GM18502 (cell line): Measurements from ENCODE around the gene SLCO4A1.

Experiments used
- ATAC-seq: cut with Tn5 transposase; IDR thresholded peaks from one replicate; pipeline ENCODE4 v1.9.1; 2021; ENCODE audit warnings: mild to moderate bottlenecking; ENCODE audit not compliant: unreplicated experiment, poor library complexity

The SLCO4A1 gene, protein sequence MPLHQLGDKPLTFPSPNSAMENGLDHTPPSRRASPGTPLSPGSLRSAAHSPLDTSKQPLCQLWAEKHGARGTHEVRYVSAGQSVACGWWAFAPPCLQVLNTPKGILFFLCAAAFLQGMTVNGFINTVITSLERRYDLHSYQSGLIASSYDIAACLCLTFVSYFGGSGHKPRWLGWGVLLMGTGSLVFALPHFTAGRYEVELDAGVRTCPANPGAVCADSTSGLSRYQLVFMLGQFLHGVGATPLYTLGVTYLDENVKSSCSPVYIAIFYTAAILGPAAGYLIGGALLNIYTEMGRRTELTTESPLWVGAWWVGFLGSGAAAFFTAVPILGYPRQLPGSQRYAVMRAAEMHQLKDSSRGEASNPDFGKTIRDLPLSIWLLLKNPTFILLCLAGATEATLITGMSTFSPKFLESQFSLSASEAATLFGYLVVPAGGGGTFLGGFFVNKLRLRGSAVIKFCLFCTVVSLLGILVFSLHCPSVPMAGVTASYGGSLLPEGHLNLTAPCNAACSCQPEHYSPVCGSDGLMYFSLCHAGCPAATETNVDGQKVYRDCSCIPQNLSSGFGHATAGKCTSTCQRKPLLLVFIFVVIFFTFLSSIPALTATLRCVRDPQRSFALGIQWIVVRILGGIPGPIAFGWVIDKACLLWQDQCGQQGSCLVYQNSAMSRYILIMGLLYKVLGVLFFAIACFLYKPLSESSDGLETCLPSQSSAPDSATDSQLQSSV

DNA sequence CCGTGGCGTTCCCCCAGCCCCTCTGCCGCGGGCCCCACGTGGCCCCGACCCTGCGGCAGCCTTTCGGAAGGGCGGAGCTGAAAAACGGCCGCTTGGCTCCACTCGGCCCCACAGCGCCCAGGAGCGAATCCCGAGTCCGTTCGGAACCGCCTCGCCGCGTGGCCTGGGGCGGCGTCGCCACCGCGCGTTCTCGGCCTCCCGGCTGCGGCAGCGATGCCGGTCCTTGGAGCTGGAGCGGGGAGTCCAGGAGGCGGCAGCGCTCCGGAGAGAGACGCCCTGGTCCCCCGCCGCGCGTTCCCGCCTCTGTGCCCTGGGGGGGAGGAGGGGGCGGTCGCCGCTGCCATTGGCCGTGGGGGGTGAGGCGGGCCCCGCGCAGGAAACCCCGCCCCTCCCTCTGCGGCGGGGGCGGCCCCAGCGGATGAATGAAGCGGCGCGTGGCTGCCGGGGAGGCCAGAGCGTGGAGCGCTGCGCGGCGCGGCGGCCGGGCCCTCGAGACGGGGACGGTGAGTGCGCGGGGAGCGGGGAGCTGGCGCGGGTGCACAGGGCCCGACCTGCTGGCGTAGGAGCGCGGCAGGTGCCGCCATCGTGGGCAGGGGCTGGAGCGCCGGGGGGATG lies at the start of gene SLCO4A1:
Gene SLCO4A1 (plus strand): TSS at position 453 of the 615 bp plus-strand sequence. CDS start 13,952 bp downstream, outside the sequence.
- ATAC-seq: peak; percentile 61

DNA sequence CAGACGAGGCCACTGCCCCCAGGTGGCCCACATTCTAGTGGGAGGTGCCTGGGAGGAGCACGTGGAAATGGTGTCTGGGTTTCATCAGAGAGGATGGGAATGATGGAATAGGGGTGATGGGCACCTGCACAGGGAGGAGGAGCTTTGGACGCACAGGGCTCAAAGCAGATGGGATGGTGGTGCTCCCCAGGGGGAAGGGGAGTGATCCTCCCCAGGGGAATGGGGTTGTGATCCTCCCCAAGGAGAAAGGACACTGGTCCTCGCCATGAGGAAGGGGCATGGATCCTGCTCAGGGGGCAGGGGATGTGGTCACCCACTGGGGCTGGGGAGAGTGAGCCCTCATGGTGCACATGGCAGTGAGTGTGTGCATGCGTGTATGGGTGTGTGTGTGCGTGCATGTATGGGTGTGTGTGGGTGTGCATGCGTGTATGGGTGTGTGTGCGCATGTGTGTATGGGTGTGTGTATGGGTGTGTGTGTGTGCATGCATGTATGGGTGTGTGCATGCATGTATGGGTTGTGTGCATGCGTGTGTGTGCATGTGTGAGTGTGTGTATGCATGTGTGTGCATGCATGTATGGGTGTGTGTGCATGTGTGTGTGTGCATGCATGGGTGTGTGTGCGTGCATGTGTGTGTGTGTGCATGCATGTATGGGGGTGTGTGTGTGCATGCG lies 49.7 kb upstream of the SLCO4A1 start:
- ATAC-seq: no peak

DNA sequence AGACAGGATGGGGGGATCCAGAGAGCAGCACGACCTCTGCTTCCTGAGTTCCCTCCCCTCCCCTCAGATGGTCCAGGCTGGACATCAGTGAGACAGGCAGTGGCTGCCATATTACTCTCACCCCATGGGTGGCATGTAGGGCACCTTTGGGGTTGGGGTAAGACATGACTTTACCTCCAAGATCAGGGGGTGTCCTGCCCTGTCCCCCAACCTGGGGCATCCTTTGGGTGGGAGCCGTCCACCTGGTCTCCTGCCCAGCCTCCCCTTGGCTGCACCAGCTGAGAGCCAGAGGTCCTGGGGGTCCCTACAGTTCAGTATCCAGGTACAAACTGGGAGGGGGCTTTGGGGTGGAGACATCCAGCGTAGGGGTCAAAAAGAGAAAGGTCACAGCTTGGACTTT lies 48.7 kb upstream of the SLCO4A1 start:
- no peak for ATAC-seq

DNA sequence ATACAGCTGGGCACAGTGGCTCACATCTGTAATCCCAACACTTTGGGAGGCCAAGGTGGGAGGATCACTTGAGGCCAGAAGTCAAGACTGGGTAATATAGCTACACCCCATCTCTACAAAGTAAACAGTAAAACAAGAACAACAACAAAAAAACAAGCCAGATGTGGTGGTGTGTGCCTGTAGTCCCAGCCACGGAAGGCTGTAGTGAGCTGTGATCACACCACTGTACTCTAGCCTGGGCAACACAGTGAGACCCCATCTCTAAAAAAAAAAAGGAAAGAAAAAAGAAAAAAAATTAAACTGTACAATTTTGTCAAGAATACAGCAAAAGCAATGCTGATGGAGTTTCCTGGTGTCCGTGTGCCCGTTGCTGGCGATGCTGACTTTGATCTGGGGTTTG lies 47.2 kb upstream of the SLCO4A1 start:
- no peak for ATAC-seq

DNA sequence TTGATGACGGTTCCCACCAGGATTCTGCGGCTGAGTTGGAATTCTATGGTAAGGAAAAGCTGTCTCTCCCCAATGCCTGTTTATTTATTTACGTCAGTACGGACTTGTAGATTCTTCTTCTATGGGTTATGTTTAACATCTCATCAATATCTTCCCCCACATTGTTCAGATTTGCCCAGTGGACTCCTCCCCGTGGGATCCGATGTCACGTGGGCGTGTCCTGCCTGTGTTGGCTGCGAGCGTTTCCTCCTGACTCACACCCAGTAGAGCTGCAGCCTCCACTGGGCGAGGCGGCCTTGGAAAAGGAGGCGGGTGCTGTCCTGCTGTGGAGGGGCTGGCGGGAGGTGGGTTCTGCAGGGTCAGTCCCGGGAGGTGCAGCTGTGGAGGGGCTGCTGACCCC lies 46.8 kb upstream of the SLCO4A1 start:
- no peak for ATAC-seq

DNA sequence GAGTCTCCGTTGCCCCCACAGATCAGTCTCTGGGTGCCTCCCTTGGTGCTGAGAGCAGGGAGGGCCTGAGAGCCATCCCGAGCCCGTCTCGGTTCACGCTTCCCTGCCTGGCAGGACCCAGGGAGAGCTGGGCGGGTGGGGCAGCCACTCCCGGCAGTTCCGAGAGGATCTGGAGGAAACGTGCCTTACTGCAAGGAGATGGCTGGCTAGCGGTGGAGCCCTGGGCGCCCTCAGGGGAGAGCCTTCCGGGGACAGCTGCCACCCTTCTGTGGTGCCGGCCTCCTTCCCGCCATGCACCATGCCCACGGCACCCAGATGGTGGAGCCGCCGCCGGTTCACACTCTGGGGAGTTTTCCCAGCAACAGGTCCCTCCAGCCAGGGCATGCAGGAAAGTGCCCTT lies 45.8 kb upstream of the SLCO4A1 start:
- no peak for ATAC-seq

DNA sequence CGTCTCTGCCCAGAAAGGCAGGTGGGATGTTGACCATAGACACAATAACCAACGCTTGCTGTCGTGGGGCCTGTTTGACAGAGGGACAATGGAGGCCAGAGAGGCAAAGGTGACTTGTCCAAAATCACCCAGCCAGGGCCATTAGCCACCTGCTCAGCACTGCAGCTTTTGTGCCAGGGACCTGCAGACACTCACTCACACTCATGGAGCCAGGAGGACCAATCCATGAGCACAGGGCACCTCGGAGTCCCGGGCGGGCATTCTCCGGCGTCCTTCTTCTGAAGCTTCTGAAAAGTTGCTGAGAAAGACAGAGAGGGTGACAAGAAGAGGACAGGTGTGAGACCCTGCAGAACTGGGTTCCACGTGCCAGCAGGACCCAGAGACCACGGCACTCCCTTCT lies 45.4 kb upstream of the SLCO4A1 start:
- no peak for ATAC-seq

DNA sequence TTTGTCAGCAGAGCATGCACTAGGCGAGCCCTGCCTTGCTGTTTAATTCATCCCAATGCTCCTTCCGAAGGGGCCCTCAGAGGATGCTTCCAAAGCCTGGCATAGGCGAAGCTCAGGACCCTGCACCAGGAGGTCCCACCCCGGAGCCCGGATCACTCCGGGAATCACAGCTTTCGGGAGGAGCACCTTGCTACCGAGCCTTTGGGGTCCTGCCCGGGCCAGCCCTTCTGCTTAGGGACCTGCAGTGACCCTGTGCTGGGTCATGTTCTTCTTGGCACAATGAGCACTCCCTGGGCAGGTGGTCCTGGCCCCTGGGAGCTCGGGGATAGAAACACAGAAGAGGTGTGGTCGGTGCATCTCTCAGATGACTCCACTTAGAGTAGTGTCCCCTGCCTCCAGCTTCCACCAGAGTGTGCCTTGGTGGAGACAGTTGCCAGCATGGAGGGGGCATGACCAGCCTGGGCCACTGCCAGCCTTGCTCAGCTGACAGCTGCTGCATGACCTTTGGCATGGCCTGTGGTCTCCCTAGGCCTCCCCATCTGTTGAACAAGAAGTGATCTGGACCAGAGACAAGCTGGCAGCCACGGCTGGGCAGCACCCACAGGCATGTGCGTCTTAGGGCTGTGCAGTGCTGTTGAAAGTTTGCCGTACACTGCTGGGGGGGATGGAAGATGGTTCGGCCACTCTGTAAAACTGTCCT lies 44.7 kb upstream of the SLCO4A1 start:
- ATAC-seq: no peak

DNA sequence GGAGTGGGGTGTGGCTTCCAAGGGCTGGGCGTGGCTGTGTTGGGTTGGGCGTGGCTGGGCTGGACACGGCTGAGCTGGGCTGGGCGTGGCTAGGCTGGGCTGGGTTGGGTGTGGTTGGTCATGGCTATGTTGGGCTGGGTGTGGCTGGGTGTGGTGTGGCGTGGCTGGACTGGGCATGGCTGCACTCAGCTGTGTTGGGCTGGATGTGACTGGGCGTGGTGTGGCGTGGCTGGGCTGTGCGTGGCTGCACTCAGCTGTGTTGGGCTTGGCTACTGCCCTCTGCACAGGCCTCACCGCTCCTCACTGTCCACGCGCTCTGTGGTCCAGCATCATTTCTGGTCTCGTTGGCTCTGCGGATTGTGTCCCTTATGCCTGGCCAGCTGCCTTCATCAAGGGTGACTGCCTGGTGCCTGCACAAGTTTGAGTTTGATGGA lies 43.5 kb upstream of the SLCO4A1 start:
- ATAC-seq: no peak

DNA sequence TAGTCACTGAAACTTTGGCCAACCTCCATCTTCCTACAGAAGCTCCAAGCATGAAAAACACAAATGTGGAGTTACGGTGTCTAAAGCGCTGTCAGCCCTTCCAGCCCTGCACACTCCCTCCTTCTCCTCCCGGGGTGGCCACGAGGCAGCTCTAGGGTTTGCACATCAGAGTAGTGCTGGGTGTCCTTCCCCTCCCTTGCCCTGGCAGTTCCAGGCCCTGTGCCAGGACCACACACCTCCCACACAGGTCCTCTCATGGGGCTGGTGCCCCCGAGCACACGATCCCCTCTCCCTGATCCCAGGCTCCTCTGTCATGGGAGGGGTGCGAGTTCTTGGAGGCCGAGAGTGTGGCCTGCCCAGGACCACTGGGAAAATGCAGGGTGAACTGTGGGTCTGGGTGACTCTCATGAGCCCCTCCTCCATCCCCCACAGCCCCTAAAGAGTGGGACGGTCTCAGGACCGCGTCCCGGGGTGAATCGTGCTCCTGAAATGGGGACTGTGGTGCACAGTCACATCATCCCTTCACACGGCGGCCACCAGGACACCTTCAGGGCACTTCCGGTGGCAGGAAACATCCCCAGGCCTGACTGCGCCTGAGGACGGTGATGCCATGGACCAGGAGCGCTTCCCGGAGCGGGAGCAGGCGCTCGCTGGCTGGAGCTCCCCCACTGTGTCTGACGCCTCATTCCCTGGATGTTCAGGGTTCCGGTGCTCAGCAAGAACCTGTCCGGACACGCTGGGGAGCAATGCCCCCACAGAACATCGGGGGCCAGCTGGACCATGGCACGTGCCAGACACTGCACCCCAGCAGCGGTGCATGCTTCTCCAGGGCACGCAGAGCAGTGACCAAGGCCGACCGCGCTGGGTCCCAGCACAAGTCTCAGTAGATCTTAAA lies 42.8 kb upstream of the SLCO4A1 start:
- ATAC-seq: no peak

DNA sequence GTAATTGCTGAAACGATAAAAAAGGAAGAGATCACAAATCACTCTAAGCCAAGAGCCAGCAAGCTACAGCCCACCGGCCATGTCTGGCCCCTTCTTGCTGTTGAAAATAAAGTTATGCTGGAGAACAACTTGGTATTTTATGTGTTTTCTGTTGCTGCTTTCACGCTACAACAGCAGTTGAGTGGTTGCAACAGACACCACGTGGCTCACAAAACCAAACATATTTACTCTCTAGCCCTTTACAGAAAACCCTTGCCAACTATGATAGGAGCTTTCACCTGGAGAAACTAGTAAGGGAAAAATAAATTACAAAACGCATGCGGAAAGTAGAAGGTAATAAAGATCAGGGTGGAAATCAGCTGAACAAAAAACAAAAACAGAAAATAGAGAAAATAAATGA lies 41.1 kb upstream of the SLCO4A1 start:
- ATAC-seq: no peak

DNA sequence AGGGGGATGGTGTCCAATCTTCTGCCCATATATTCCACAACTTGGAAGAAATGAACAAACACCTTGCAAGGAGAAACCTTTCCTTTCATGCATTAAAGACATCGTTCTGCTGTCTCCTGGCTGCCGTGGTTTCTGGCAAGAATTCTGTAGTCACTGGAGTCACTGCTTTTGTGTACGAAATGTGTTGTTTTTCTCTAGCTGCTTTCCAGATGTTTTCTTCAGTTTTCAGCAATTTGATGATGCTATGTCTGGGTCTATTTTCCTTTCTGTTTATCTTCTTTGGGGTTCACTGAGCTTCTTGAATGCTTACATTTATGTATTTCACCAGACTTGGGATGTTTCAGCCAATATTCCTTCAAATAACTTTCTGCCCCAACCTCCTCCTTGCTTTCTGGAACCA lies 40.6 kb upstream of the SLCO4A1 start:
- no peak for ATAC-seq

DNA sequence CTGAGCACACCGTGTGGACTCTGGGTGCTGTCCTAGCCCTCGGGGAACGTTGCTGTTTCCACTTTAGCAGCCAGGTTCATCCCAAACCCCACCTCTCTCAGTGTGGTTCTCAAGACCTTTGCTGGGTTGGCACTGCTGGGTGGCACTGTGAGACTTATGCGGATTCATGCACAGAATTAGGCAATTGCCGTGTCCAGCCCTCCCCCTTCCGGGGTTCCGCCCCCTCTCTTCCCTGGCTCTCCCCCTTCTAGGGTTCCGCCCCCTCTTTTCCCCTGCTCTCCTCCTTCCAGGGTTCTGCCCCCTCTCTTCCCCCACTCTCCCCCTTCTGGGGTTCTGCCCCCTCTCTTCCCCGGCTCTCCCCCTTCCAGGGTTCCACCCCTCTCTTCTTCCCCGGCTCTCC lies 39.8 kb upstream of the SLCO4A1 start:
- no peak for ATAC-seq

DNA sequence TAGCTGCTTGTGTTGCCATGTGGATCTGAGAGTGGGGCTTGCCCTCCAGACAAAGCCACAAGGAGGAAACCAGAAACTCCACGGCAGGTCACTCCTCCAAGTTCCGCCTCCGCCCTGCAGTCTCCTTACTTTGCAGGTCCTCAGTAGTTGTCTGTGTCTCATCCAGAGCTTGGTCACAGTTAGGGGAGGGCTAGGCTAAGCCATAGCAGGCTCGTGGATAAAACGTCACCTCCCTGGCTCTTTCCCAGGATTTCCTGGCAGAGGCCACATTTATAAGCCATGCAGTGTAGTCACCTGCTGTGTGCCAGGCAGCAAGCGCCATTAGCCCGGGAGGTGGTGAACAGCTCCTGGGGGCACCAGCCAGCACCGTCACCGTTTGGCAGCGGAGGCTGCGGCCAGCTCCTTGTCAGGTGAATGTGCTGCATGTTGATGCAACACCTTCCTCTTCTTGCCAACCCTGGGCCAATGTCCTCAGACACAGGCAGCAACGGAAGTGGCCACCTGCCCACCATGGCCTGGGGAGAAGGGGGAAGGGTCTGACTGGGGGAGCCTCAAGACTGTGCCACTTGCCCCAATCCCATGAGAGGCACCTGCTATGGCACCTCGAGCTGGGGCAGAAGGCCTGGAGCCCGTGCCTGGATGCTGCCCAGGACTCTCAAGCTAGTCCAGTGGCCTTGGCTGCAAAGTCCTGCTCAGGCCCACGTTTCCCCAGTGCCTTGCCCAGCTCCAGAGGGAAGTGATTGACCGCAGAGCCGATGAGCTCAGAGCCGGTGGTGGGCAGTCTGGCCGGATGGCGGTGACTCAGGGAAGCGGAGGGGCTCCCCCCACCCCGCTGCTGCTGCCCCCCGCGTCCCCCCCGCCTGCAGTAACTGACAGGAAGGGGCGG lies 39.0 kb upstream of the SLCO4A1 start:
- ATAC-seq: no peak

DNA sequence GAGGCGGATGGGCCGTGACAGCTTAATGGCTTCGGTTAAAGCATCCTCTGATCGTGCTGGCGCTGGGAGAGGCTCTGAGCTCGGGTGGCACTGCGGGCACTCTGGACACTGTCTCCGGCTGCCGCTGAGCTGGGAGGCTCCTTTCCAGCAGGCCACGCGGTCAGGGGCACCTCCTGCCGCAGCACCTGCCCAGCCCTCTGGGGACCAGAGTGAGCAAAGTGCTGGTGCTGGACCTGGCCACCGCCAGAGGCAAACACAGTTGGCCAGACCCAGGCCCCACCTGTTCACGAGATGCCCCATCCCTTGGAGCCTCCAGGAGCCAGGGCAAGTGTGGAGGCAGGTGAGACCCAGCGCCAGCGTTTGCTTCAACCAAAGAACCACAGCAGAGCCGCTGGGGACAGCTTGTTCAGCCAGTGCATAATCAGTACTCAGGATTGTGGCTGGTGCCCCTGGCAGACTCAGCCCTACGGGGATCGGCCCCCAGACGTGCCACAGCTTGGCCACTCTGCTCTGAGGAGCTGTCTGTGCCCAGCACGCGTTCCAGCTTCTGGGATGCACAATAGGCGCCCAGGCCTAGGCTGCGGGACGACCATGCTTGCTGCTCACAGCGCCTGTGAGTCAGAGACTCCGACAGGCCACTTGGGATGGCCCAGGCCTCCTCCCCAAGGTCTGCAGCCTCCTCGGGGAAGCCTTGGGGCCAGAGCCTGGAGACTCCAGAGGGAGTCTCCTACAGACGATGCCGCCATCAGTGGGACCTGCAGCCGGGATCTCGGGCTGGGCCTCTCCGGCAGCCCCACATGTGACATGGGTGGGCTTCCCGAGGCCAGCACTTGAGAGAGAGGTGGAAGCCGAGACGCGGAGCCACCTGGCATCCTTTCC lies 38.2 kb upstream of the SLCO4A1 start:
- ATAC-seq: no peak

DNA sequence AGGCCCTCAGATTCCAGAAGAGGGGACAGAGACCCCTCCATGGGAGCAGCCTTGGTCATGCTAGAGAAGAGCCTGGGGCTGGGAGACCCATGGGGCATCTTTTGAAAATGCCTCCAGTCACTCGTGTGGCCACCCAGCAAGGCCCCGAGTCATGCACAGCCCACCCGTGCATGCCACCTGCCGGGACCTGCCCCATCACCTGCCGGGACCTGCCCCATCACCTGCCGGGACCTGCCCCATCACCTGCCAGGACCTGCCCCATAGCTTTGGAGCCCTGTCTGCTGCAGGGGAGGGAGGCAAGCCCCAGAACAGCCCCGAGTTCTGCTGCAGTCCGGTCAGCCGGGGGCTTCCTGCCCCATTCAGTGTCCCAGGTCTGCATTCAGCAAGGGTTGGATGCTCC lies 37.5 kb upstream of the SLCO4A1 start:
- ATAC-seq: no peak

DNA sequence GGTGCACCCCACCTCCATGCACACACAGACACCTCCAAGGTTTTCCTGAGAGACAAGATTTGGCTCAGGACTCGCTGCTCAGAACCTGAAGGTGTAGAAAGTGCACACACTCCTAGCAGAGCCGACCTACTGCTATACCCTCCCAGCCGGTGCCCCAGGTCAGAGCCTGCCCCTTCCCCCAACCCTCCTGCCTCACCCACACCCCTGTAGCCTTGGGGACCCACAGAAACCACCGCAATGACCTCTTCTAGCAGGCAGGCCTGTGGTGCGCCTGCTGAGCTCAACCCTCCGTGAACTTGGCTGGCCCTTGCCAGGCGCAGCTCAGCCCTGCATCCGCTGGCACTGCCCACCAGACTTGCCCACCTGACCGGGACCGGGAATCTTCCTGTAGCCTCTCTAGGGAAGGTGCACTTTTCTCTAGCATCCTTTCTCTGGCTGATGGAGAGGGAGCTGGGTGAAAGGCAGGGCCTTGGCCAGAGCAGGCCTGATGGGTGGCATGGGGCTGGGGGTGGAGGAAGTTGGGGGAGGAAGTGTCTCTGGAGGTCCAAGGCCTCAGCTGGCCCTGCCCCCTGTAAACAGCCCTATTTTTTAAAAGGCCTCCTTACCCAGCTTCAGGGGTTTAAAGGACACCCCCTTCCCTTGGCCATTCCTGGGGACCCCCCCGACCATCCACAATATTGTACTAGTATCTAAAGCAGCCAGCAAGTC lies 36.9 kb upstream of the SLCO4A1 start:
- no peak for ATAC-seq
